Measurements from ENCODE around the gene HTD2.
A peak's percentile ranks its signal among the peaks of the same experiment; 100 is the strongest.

HTD2 gene

GRCh38 chr3:58293516-58293915, 12.8 kb upstream of the HTD2 start:
- no peak overlapping the region for H3K4me3 ChIP-seq (replicated peaks; ENCODE audit: low read depth, low read length)
- DNase-seq (ENCODE audit: low read depth): no peak
- no peak for TF ChIP-seq CTCF (IDR thresholded peaks at IDR 0.05; ENCODE audit: low read length, missing control alignments)

GRCh38 chr3:58296269-58296668, 10.1 kb upstream of the HTD2 start:
- TF ChIP-seq CTCF (IDR thresholded peaks at IDR 0.05; ENCODE audit: low read length, missing control alignments): no peak
- DNase-seq (ENCODE audit: low read depth): no peak
- no peak overlapping the region for H3K4me3 ChIP-seq (replicated peaks; ENCODE audit: low read depth, low read length)

GRCh38 chr3:58296843-58297242, 9.5 kb upstream of the HTD2 start:
- TF ChIP-seq CTCF (IDR thresholded peaks at IDR 0.05; ENCODE audit: low read length, missing control alignments): no peak
- no peak overlapping the region for H3K4me3 ChIP-seq (replicated peaks; ENCODE audit: low read depth, low read length)
- no peak for DNase-seq (ENCODE audit: low read depth)

GRCh38 chr3:58298190-58298589, 8.1 kb upstream of the HTD2 start:
- no peak overlapping the region for H3K4me3 ChIP-seq (replicated peaks; ENCODE audit: low read depth, low read length)
- DNase-seq (ENCODE audit: low read depth): no peak
- TF ChIP-seq CTCF (IDR thresholded peaks at IDR 0.05; ENCODE audit: low read length, missing control alignments): no peak

- no peak overlapping the region for H3K4me3 ChIP-seq (replicated peaks; ENCODE audit: low read depth, low read length)
- no peak for TF ChIP-seq CTCF (IDR thresholded peaks at IDR 0.05; ENCODE audit: low read length, missing control alignments)
- no peak for DNase-seq (ENCODE audit: low read depth)
These were observed 7.2 kb upstream of the HTD2 start for GRCh38 chr3:58299075-58299474.

- no peak overlapping the region for H3K4me3 ChIP-seq (replicated peaks; ENCODE audit: low read depth, low read length)
- TF ChIP-seq CTCF (IDR thresholded peaks at IDR 0.05; ENCODE audit: low read length, missing control alignments): peak; percentile 57
- DNase-seq (ENCODE audit: low read depth): peak; percentile 83
These were observed 6.3 kb upstream of the HTD2 start for GRCh38 chr3:58299839-58300516.

GRCh38 chr3:58307639-58308215, 1.4 kb downstream of the HTD2 start:
- peak; percentile 52 for TF ChIP-seq CTCF (IDR thresholded peaks at IDR 0.05; ENCODE audit: low read length, missing control alignments)
- DNase-seq (ENCODE audit: low read depth): peak; percentile 78
- peak overlapping the region; percentile 72 for H3K4me3 ChIP-seq (replicated peaks; ENCODE audit: low read depth, low read length)
